ENCODE measurements around the gene TRAF2. TPM values are rescaled to one million over a fixed set of nuclear protein-coding genes. Genes with fewer than 3 reads are reported as not detected.
A peak's percentile ranks its signal among the peaks of the same experiment; 100 is the strongest.

Gene TRAF2
- total and polyA plus RNA-seq, 2 of the 13 experiments (the other 11 are each of a cell fraction or from before 2014, with no cell fraction given): 12.4 to 13.6 TPM

GRCh38 chr9:136847088-136847825, 39.1 kb upstream of the TRAF2 start (continued):
- peak; percentile 59; the same call in 1 of the 2 replicates for TF ChIP-seq RNF219 (CRISPR knock-in tag; IDR thresholded peaks at IDR 0.05)
- TF ChIP-seq NRL (CRISPR knock-in tag; IDR thresholded peaks at IDR 0.05; ENCODE audit: borderline replicate concordance): no peak
- no peak for TF ChIP-seq THYN1 (CRISPR knock-in tag; IDR thresholded peaks at IDR 0.05; ENCODE audit: borderline replicate concordance, low read depth)
- no peak for TF ChIP-seq HOXA7 (CRISPR knock-in tag; IDR thresholded peaks at IDR 0.05)
- TF ChIP-seq NFAT5 (CRISPR knock-in tag; IDR thresholded peaks at IDR 0.05): no peak
- TF ChIP-seq RFX3 (CRISPR knock-in tag; IDR thresholded peaks at IDR 0.05): no peak
- no peak for TF ChIP-seq HNRNPH1 (optimal IDR thresholded peaks at IDR 0.05; ENCODE audit: low read depth, low read length)
- TF ChIP-seq ZNF83 (CRISPR knock-in tag; IDR thresholded peaks at IDR 0.05; ENCODE audit: borderline replicate concordance): no peak
- TF ChIP-seq JDP2 (CRISPR knock-in tag; IDR thresholded peaks at IDR 0.05; ENCODE audit: borderline replicate concordance): no peak
- TF ChIP-seq IKZF1 (IDR thresholded peaks at IDR 0.05): no peak
- no peak for TF ChIP-seq ZNF800 (CRISPR knock-in tag; IDR thresholded peaks at IDR 0.05)
- no peak for TF ChIP-seq PHF5A (CRISPR knock-in tag; IDR thresholded peaks at IDR 0.05; ENCODE audit: low read depth, unreplicated experiment)
- TF ChIP-seq BCL6 (CRISPR knock-in tag; IDR thresholded peaks at IDR 0.05): no peak
- TF ChIP-seq TBX2 (CRISPR knock-in tag; IDR thresholded peaks at IDR 0.05; ENCODE audit: borderline replicate concordance): no peak
- no peak for TF ChIP-seq ZNF510 (CRISPR knock-in tag; IDR thresholded peaks at IDR 0.05; ENCODE audit: low read depth)
- TF ChIP-seq, protein P1, sequence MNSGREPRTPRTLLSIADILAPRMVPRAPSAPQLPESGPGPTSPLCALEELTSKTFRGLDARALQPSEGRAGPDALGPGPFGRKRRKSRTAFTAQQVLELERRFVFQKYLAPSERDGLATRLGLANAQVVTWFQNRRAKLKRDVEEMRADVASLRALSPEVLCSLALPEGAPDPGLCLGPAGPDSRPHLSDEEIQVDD (CRISPR knock-in tag; IDR thresholded peaks at IDR 0.05; ENCODE audit: borderline replicate concordance): no peak
- TF ChIP-seq ELF4 (CRISPR knock-in tag; IDR thresholded peaks at IDR 0.05; ENCODE audit: borderline replicate concordance): no peak
- no peak for TF ChIP-seq MXD3 (CRISPR knock-in tag; IDR thresholded peaks at IDR 0.05)
- TF ChIP-seq HNRNPUL1 (IDR thresholded peaks at IDR 0.05; ENCODE audit: low read depth, low read length): no peak
